ENCODE measurements around the gene DYNC2H1. TPM values are rescaled to one million over a fixed set of nuclear protein-coding genes. Genes with fewer than 3 reads are reported as not detected.
"Not testable (repeated sequence)": the region's sequence is repeated elsewhere in the genome, so short reads cannot be mapped to it uniquely, and the experiment has no call there.

The DYNC2H1 gene
- total and polyA plus RNA-seq, 2 donors (not counting 1 experiment from before 2014, with no cell fraction given), result 20.1 to 65.9 TPM

DNA sequence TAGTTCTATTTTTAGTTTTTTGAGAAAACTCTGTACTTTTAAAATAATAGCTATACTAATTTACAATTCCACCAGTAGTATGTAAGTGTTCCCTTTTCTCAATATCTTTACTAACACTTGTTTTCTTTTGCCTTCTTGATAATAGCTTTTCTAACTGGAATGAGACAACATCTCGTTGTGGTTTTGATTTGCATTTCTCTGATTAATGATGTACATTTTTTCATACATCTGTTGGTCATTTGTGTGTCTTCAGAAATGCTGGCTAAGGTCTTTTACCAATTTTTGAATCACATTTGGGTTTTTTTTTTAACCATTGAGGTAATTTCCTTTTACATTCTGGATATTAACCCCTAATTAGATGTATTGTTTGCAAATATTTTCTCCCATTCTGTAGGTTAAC lies 258.9 kb downstream of the DYNC2H1 start:
- no peak overlapping the region for H3K4me3 ChIP-seq (replicated peaks in 1 of 4; ENCODE audit: control extremely low read depth in 1 of 4, insufficient read depth in 1 of 4, low read depth in 3 of 4, low read length in 4 of 4)
- TF ChIP-seq EZH2 (IDR thresholded peaks at IDR 0.05; ENCODE audit: low read length, missing control alignments), result no peak
- no peaks in the 10 kb centered on the region for H3K36me3 ChIP-seq (ENCODE audit: control insufficient read depth, insufficient read depth, low read length)
- H3K9me3 ChIP-seq (ENCODE audit: control insufficient read depth, insufficient read depth, low read depth, low read length), result no peaks in the 10 kb centered on the region
- H3K79me2 ChIP-seq (ENCODE audit: control insufficient read depth, insufficient read depth, low read length), result no peaks in the 10 kb centered on the region
- H3K27ac ChIP-seq (ENCODE audit: insufficient read depth, low read length), result no peak overlapping the region
- H3K9ac ChIP-seq (ENCODE audit: insufficient read depth, low read length), result no peak overlapping the region
- H4K20me1 ChIP-seq (ENCODE audit: control insufficient read depth, extremely low read depth, insufficient read depth, low read length), result no peaks in the 10 kb centered on the region
- H3K4me2 ChIP-seq (ENCODE audit: extremely low read depth, insufficient read depth, low read length), result no peak overlapping the region
- no peaks in the 10 kb centered on the region for H3K27me3 ChIP-seq (ENCODE audit: control insufficient read depth, insufficient read depth, low read length)
- no peaks in the 10 kb centered on the region for H3K4me1 ChIP-seq (ENCODE audit: control insufficient read depth, extremely low read depth, insufficient read depth, low read length)
- H2AFZ ChIP-seq (ENCODE audit: low read length), result no peak overlapping the region
- DNase-seq (ENCODE audit: low read depth in 2 of 2), result peak in 1 of 2 donors; percentile 62

GRCh38 chr11:103370076-103370475 lies 260.9 kb downstream of the DYNC2H1 start:
- Histone ChIP-seq H4K20me1 (ENCODE audit: control insufficient read depth, extremely low read depth, insufficient read depth, low read length) (no peaks in the 10 kb centered on the region), H3K27me3 (ENCODE audit: control insufficient read depth, insufficient read depth, low read length) (no peaks in the 10 kb centered on the region), H3K36me3 (ENCODE audit: control insufficient read depth, insufficient read depth, low read length) (no peaks in the 10 kb centered on the region), H3K27ac (ENCODE audit: insufficient read depth, low read length) (no peak overlapping the region), H3K79me2 (ENCODE audit: control insufficient read depth, insufficient read depth, low read length) (no peaks in the 10 kb centered on the region), H3K4me1 (ENCODE audit: control insufficient read depth, extremely low read depth, insufficient read depth, low read length) (no peaks in the 10 kb centered on the region), H3K4me2 (ENCODE audit: extremely low read depth, insufficient read depth, low read length) (no peak overlapping the region), H2AFZ (ENCODE audit: low read length) (no peak overlapping the region), H3K9ac (ENCODE audit: insufficient read depth, low read length) (no peak overlapping the region), H3K9me3 (ENCODE audit: control insufficient read depth, insufficient read depth, low read depth, low read length) (no peaks in the 10 kb centered on the region), H3K4me3 (replicated peaks in 1 of 4; ENCODE audit: control extremely low read depth in 1 of 4, insufficient read depth in 1 of 4, low read depth in 3 of 4, low read length in 4 of 4) (no peak overlapping the region)
- no peak for DNase-seq (ENCODE audit: low read depth in 2 of 2)
- TF ChIP-seq, protein P1, sequence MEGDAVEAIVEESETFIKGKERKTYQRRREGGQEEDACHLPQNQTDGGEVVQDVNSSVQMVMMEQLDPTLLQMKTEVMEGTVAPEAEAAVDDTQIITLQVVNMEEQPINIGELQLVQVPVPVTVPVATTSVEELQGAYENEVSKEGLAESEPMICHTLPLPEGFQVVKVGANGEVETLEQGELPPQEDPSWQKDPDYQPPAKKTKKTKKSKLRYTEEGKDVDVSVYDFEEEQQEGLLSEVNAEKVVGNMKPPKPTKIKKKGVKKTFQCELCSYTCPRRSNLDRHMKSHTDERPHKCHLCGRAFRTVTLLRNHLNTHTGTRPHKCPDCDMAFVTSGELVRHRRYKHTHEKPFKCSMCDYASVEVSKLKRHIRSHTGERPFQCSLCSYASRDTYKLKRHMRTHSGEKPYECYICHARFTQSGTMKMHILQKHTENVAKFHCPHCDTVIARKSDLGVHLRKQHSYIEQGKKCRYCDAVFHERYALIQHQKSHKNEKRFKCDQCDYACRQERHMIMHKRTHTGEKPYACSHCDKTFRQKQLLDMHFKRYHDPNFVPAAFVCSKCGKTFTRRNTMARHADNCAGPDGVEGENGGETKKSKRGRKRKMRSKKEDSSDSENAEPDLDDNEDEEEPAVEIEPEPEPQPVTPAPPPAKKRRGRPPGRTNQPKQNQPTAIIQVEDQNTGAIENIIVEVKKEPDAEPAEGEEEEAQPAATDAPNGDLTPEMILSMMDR (conservative IDR thresholded peaks at IDR 0.05 in 1 of 2, IDR thresholded peaks at IDR 0.05 in 1 of 2; ENCODE audit: low read depth in 1 of 2, low read length in 2 of 2), result no peak
- TF ChIP-seq EZH2 (IDR thresholded peaks at IDR 0.05; ENCODE audit: low read length, missing control alignments), result no peak

DNA sequence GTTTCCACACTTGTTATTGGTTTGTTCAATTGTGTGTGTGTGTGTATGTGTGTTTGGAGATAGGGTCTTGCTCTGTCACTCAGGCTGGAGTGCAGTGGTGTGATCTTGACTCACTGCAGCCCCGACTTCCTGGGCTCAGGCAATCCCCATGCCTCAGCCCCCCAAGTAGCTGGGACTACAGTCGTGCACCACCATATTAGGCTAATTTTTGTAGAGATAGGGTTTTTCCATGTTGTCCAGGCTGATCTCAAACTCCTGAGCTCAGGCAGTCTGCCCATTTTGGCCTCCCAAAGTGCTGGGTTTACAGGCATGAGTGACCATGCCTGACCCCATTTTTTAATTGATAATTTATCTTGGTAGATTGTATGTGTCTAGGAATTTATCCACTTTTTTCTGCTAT lies 263.7 kb downstream of the DYNC2H1 start:
- no peak for DNase-seq (ENCODE audit: low read depth in 2 of 2)
- Histone ChIP-seq H3K36me3 (ENCODE audit: control insufficient read depth, insufficient read depth, low read length) (no peaks in the 10 kb centered on the region), H3K27me3 (ENCODE audit: control insufficient read depth, insufficient read depth, low read length) (no peaks in the 10 kb centered on the region), H2AFZ (ENCODE audit: low read length) (no peak overlapping the region), H3K9me3 (ENCODE audit: control insufficient read depth, insufficient read depth, low read depth, low read length) (no peaks in the 10 kb centered on the region), H3K27ac (ENCODE audit: insufficient read depth, low read length) (no peak overlapping the region), H3K79me2 (ENCODE audit: control insufficient read depth, insufficient read depth, low read length) (no peaks in the 10 kb centered on the region), H3K4me3 (replicated peaks in 1 of 4; ENCODE audit: control extremely low read depth in 1 of 4, insufficient read depth in 1 of 4, low read depth in 3 of 4, low read length in 4 of 4) (no peak overlapping the region), H3K4me2 (ENCODE audit: extremely low read depth, insufficient read depth, low read length) (no peak overlapping the region), H4K20me1 (ENCODE audit: control insufficient read depth, extremely low read depth, insufficient read depth, low read length) (no peaks in the 10 kb centered on the region), H3K9ac (ENCODE audit: insufficient read depth, low read length) (no peak overlapping the region), H3K4me1 (ENCODE audit: control insufficient read depth, extremely low read depth, insufficient read depth, low read length) (no peaks in the 10 kb centered on the region)
- no peak for TF ChIP-seq EZH2 (IDR thresholded peaks at IDR 0.05; ENCODE audit: low read length, missing control alignments)
- TF ChIP-seq, protein P1 (conservative IDR thresholded peaks at IDR 0.05 in 1 of 2, IDR thresholded peaks at IDR 0.05 in 1 of 2; ENCODE audit: low read depth in 1 of 2, low read length in 2 of 2), result no peak

DNA sequence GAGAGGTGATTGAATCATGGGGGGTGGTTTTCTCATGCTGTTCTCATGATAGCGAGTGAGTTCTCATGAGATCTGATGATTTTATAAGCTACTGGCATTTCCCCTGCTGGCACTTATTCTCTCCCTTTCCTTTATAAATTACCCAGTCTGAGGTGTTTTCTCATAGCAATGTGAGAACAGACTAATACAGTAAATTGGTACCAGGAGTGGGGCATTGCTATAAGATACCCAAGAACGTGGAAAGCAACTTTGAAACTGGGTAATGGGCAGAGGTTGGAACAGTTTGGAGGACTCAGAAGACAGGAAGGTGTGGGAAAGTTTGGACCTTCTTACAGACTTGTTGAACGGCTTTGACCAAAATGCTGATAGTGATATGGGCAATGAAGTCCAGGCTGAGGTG lies 265.0 kb downstream of the DYNC2H1 start:
- not testable (repeated sequence) for H3K36me3 ChIP-seq (ENCODE audit: control insufficient read depth, insufficient read depth, low read length); H3K4me1 ChIP-seq (ENCODE audit: control insufficient read depth, extremely low read depth, insufficient read depth, low read length); H2AFZ ChIP-seq (ENCODE audit: low read length); H3K9me3 ChIP-seq (ENCODE audit: control insufficient read depth, insufficient read depth, low read depth, low read length); H3K9ac ChIP-seq (ENCODE audit: insufficient read depth, low read length); H4K20me1 ChIP-seq (ENCODE audit: control insufficient read depth, extremely low read depth, insufficient read depth, low read length); H3K4me2 ChIP-seq (ENCODE audit: extremely low read depth, insufficient read depth, low read length); DNase-seq (ENCODE audit: low read depth in 2 of 2); H3K4me3 ChIP-seq (replicated peaks in 1 of 4; ENCODE audit: control extremely low read depth in 1 of 4, insufficient read depth in 1 of 4, low read depth in 3 of 4, low read length in 4 of 4); H3K79me2 ChIP-seq (ENCODE audit: control insufficient read depth, insufficient read depth, low read length); H3K27ac ChIP-seq (ENCODE audit: insufficient read depth, low read length); H3K27me3 ChIP-seq (ENCODE audit: control insufficient read depth, insufficient read depth, low read length)

All from fibroblast of lung (primary cell).